ENCODE data around the gene DEPP1.

DNA sequence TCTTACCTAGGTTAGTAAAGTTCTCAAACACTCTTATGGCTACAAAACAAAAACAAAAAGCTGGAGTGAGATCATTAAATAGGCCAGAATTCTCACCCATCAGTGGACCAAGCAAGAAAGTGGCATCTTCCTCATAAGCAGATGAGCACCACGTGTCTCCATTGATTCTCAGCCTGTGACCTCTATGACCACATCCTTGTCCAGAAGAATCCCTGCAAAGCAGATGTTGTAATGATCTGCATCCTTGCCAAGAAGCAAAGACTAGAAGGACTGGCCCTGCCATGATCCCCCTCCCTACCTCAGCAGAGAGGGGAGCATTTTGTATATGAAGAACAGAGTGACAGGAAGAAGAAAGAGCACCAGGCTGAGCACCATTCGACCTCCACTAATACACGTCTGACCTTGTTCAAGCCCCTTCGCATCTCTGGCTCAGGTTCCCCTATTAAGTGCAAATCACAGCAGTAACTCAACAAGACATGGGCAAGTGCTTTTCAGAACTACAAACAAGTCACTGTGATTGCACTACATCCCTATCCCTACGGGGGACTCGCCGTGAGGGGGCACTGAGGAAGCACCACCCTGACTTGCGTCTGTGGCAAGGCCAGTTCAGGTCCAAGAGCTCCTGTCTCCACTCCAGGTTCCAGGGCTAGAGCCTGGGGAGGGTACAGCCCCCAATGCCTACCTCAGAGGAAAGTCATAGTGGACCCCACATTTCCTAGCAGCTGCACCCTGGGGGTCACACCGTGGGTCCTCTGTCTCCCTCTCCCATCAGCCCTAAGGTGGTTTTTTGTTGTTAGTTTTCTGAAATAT is 41.2 kb downstream of the DEPP1 start:
- TF ChIP-seq CREB1 (CRISPR knock-in tag; IDR thresholded peaks at IDR 0.05; ENCODE audit: low read depth): no peak
- TF ChIP-seq, protein P1, sequence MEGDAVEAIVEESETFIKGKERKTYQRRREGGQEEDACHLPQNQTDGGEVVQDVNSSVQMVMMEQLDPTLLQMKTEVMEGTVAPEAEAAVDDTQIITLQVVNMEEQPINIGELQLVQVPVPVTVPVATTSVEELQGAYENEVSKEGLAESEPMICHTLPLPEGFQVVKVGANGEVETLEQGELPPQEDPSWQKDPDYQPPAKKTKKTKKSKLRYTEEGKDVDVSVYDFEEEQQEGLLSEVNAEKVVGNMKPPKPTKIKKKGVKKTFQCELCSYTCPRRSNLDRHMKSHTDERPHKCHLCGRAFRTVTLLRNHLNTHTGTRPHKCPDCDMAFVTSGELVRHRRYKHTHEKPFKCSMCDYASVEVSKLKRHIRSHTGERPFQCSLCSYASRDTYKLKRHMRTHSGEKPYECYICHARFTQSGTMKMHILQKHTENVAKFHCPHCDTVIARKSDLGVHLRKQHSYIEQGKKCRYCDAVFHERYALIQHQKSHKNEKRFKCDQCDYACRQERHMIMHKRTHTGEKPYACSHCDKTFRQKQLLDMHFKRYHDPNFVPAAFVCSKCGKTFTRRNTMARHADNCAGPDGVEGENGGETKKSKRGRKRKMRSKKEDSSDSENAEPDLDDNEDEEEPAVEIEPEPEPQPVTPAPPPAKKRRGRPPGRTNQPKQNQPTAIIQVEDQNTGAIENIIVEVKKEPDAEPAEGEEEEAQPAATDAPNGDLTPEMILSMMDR (conservative IDR thresholded peaks at IDR 0.05; ENCODE audit: low read depth in 2 of 2): no peak
- no peak for TF ChIP-seq ZNF114 (CRISPR knock-in tag; IDR thresholded peaks at IDR 0.05)
- no peak for TF ChIP-seq POLR2AphosphoS5 (IDR thresholded peaks at IDR 0.05; ENCODE audit: low read depth)
- TF ChIP-seq EZH2 (IDR thresholded peaks at IDR 0.05; ENCODE audit: low read depth, unreplicated experiment): no peak
- no peak for TF ChIP-seq JUNB (IDR thresholded peaks at IDR 0.05; ENCODE audit: unreplicated experiment)
